Bronchial epithelial cell (primary cell): Measurements from ENCODE around the gene SIL1. TPM values are rescaled to one million over a fixed set of nuclear protein-coding genes. Genes with fewer than 3 reads are reported as not detected.

Source experiments
- DNase-seq: peaks from one replicate; pipeline ENCODE4 v3.0.0-alpha.2; 2010; ENCODE audit warnings: low read depth
- FAIRE-seq: peaks from 2 replicates; lab custom pipeline; 2011; peaks lifted over from hg19 to GRCh38; lab: Jason Lieb, UNC
- H3K27me3 ChIP-seq: 2 replicates; pipeline ENCODE4 v1.5.1; 2011; ENCODE audit warnings: low read length; ENCODE audit not compliant: control insufficient read depth, insufficient read depth
- H3K36me3 ChIP-seq: 2 replicates; pipeline ENCODE4 v1.5.1; 2011; ENCODE audit warnings: low read length; ENCODE audit not compliant: control insufficient read depth, insufficient read depth
- H3K4me3 ChIP-seq: 2 replicates; pipeline ENCODE4 v1.5.1; 2011; ENCODE audit warnings: mild to moderate bottlenecking, low read depth, low read length, control low read depth
- total RNA-seq: library from RNA; depleted of rRNA; stranded (reverse); fragments of >200 nt; gene quantifications from 2 replicates; pipeline ENCODE4 v1.2.1, GENCODE V29; 2014
- TF ChIP-seq, protein P1 (sequence below): IDR thresholded peaks from 2 replicates; pipeline ENCODE4 v1.5.1; 2011; ENCODE audit warnings: mild to moderate bottlenecking, moderate library complexity, low read length, control low read depth, inconsistent platforms; ENCODE audit not compliant: insufficient read depth, severe bottlenecking

SIL1 gene
- total RNA-seq, 1 donor from 2014 or later: 85.3 TPM

- TF ChIP-seq, protein P1, sequence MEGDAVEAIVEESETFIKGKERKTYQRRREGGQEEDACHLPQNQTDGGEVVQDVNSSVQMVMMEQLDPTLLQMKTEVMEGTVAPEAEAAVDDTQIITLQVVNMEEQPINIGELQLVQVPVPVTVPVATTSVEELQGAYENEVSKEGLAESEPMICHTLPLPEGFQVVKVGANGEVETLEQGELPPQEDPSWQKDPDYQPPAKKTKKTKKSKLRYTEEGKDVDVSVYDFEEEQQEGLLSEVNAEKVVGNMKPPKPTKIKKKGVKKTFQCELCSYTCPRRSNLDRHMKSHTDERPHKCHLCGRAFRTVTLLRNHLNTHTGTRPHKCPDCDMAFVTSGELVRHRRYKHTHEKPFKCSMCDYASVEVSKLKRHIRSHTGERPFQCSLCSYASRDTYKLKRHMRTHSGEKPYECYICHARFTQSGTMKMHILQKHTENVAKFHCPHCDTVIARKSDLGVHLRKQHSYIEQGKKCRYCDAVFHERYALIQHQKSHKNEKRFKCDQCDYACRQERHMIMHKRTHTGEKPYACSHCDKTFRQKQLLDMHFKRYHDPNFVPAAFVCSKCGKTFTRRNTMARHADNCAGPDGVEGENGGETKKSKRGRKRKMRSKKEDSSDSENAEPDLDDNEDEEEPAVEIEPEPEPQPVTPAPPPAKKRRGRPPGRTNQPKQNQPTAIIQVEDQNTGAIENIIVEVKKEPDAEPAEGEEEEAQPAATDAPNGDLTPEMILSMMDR: no peak
- DNase-seq (peak; percentile 59), FAIRE-seq (no peak)
- no peak overlapping the region for H3K4me3 ChIP-seq
- H3K27me3 ChIP-seq: no peaks in the 10 kb centered on the region
- H3K36me3 ChIP-seq: no peaks in the 10 kb centered on the region
Observed at GRCh38 chr5:139104577-139105276, 93.4 kb downstream of the SIL1 start.

GRCh38 chr5:139103762-139104161 lies 94.4 kb downstream of the SIL1 start:
- DNase-seq (no peak), FAIRE-seq (peak; percentile 72)
- no peak overlapping the region for H3K4me3 ChIP-seq
- no peaks in the 10 kb centered on the region for H3K27me3 ChIP-seq
- TF ChIP-seq, protein P1: no peak
- H3K36me3 ChIP-seq: no peaks in the 10 kb centered on the region

DNA sequence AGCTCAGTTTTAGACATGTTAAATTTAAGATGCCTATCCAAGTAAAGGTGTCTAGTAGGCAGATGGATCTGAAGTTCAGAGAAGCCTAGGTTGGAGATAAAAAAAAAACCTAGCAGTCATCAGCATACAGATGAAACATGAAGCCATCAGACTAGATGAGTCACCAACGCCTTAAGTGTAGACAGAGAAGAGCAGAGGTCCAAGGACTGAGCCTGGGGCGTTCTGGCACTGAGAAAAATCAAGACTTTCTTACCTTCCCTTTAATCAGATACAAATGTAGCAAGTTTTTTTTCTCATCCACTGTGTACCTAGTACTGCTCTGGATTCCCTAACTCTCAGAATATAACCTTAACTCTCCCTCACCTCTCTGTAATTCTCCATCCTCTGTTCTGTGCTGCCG lies 97.3 kb downstream of the SIL1 start:
- DNase-seq: peak; percentile 78
- no peak overlapping the region for H3K4me3 ChIP-seq
- TF ChIP-seq, protein P1: no peak
- no peaks in the 10 kb centered on the region for H3K27me3 ChIP-seq
- H3K36me3 ChIP-seq: no peaks in the 10 kb centered on the region
- no peak for FAIRE-seq

DNA sequence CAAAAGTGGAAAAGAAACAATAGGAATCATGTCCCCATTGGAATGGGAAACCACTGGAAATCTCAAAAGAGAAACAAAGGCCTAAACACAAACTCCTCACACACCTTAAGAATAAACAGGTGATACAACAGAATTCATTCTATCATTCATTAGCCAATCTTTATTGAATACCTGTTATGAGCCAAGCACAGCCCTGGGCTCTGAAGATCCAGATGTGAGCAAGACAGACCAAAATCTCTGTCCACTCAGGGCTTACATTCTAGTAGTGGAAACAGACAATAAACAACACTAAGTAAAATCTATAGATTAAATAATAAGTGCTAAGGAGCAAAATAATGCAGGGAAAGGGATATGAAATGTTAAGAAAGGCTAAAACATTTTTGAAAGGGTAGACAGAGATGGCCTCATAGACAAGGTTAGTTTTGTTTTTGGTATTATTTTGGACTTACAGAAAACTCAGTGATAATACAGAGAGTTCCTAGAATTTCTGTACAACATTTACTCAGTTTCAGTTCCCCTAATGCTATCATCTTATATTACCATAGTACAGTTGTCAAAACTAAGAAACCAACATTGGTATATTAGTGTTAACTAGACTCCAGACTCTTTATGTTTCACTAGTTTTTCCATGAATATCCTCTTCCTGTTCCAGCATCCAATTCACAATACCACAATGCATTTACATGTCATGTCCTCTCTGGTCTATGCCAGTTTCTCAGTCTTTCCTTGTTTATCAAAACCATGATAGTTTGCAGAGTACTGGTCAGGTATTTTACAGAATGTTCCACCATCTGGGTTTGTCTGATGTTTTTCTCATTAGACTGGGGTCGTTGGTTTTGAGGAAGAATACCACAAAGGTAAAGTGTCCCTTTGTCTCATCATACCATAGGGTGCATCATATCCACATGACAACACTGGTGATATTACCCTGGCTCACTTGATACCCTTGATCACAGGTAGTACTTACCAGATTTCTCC lies 103.7 kb downstream of the SIL1 start:
- DNase-seq (no peak), FAIRE-seq (no peak)
- Histone ChIP-seq H3K27me3 (no peaks in the 10 kb centered on the region), H3K36me3 (no peaks in the 10 kb centered on the region), H3K4me3 (no peak overlapping the region)
- TF ChIP-seq, protein P1: no peak

DNA sequence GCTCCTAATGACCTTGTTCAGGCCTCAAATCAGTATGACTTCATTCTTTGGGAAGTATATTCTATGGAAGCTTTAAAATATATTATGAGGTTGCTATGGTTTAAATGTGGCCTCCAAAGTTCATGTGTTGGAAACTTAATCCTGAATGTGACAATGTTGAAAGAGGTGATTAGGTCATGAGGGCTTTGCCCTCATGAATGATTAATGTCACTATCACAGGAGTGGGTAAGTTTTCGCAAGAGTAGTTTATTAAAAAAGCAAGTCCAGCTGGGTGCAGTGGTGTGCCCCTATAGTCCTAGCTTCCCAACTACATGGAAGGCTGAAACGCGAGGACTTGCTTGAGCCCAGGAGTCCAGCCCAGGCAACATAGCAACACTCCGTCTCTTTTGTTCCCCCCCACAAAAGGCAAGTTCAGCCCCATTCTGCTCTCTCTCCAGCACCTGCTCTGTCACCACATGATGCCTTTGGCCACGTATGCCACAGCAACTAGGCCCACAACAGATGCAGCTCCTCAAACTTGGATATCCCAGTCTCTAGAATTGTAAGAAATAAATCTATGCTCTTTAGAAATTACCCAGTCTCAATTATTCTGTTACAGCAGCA lies 105.3 kb downstream of the SIL1 start:
- Histone ChIP-seq H3K36me3 (no peaks in the 10 kb centered on the region), H3K27me3 (no peaks in the 10 kb centered on the region), H3K4me3 (no peak overlapping the region)
- DNase-seq (no peak), FAIRE-seq (no peak)
- TF ChIP-seq, protein P1: no peak
